ENCODE results near the gene ZNF438.

The ZNF438 gene

DNA sequence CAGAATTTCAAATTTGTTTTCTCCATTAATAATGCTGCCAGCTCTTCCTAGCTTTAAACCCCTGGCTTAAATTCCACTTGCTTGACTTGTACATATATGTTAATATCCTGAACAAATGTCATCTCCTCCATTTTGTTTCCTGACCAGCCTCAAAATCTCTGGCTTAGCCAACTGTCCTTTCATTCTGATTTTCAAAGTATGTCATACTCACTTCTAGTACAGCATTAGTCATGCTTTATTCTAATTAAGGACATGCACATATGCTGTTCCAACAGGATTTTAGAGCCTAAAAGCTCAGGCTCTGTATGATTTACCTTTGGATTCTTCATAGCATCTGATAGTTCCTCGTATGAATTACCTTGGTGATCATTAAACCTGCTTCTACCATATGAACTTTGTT, 158.3 kb downstream of the ZNF438 start:
- no peak for DNase-seq

DNA sequence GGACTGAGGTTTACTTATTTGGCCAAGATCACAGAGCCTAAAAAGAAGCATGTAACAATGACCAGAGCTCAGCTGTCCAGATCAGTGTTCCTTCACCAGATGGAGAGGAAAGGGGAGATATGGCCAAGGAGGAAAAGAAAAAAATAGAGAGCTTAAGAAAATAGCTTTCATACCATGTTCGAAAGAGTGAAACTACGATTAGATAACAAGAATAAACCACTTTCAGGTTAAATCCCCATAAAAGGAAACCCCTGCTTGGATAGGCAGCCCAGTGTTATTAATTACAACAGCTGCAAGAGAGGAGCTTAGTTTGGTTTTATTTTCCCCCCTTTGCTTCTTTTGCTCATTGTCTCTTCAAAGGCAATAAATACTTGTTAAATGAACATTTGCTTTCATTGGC, 160.8 kb downstream of the ZNF438 start:
- DNase-seq: no peak

DNA sequence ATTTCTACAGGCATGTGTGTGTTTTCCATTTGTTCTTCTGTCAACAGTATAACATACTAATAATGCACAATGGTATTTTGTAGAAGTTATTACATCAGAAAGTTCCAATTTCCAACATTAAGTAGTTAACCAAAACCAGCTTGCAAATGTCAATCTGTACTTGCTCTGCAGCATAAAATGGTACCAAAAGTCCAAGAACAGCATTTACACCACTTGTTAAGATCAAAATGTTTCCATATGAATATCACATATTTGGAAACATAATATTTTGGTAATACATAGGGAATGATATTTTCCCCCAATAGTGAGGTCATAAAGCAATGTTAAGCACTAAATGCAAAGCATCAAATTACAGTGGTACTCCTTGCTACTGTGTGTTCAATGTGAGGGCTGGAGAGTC, 162.1 kb downstream of the ZNF438 start:
- no peak for DNase-seq

DNA sequence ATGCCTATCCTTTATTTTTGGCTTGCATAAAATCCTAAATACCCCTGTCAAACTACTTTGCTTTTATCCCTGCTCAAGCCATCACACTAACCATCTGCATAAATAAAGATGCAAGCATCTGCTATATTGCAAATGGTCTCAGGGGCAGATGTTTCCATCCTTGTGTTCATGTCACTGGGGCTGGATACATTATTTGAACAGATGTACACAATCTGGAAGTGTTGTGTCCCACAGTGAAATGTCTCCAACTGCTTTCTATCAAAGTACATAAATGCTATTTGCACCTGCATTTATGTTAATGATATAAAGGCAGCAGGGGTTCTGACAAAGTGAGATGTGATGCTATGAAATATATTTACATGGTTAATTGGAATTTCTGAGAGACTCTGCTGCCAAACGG, 163.1 kb downstream of the ZNF438 start:
- no peak for DNase-seq

DNA sequence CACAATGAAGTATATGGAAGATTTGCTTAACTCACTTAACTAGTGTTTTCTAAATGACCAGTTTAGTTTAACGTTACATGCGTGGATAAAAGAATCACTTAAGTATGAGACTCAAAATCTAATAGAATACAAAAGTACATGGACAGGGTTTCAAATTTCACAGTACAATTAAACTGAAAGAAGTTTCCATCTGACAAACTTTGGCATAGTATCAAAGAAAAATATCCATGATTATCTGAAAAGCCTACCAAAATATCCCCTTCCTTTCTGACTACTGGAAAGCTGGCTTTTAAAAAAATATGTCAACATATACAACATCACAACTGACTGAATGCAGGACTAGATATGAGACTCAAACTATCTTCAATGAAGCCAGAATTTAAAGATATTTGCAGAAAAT, 164.8 kb downstream of the ZNF438 start:
- DNase-seq: no peak

DNA sequence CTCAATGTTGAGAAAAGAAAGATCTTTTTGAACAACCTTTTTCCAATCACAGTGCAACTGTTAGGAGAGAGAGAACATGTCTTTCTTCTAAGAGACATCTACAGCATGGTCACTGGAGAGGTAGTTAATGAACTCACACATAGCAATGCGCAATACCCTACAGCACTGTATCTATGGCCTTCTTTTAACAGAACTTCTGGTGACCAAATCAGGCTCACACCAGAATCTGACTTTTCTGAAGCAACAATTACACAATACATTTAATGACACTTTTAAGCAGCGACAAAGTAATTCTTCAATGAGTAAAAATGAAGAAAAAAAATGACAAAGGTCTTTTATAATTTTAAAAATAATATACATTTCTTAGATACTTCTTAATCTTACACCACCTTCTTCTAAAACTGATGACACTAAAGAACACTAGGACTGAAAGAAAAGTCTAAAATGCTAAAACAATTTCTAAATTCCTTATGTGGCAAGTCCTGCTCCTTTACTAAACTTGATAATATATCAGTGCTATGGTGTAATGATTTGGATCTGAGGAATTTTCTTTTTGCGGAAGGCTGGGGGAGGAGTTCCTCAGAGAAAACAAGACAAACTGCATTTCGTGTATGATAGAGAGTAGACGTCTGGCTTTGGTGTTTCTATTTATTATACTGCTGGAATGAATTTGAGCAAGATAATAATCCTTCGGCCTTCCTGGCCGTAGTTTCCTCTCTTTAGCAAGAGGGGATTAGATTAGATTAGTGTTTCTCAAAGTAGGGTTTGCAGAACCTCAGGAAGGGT, 166.3 kb downstream of the ZNF438 start:
- DNase-seq: no peak

DNA sequence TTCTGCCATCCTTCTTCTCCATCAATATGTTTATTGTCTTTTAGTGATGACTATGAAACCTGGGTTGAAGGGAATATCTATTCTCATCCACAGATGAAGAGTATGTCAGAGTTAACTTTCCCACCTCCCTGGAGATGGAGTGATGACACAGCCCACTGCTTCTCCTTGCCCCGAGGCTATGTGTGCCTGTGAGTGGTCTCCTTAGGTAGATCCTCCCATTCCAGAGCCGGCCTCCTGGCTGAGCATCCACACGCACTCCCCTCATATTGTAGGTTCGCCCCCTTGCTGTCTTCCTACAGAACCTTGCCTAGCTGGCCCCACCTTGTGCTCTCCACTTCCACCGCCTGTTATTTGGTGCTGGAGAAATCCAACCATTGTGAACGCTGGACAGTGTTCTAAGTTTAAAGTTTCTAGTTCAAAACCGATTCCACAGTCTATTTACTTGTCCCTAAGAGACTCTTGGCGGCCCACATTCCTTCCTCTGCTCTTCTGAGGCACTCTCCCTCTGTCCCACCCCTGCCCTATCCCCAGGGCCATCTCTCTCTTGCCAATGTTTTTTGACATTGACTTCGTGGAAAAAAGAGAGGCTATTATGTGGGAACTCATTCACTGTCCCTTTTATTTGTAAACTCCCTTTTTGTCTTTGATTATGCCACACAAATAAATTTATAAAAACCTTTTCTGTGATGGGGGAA, 168.0 kb downstream of the ZNF438 start:
- no peak for DNase-seq

DNA sequence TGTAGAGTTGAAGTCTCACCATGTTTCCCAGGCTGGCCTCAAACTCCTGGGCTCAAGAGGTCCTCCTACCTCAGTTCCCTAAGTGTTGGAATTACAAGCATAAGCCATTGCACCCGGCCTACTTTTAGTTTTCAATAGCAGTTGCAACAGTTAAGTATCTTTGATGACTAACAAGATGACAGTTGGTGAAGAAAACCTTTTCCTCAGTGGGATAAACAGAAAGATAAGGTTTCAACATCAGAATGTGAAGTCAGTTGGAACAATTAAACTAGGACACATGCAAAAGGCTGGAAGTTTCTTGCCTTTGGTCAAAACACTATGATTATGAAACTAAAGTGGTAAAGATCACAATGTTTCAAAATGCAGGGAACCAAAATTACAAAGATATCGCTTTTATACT, 169.2 kb downstream of the ZNF438 start:
- no peak for DNase-seq

DNA sequence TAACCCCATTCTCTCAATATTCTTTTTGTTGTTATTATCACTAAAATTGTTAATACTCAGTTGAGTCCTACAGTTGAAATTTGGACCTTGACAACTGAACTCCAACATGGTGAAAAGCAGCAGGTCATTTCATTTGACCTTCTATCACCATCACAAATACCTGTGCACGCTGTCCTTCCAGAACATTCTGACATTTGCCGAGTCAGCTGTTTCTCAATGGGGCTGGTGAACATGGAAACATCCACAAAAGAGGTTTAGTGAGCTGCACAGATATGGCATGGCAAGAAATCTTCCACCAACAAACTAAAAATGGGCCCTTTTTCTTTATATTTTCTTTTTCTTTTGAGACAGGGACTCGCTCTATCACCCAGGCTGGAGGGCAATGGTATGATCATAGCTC, 169.7 kb downstream of the ZNF438 start:
- DNase-seq: no peak

DNA sequence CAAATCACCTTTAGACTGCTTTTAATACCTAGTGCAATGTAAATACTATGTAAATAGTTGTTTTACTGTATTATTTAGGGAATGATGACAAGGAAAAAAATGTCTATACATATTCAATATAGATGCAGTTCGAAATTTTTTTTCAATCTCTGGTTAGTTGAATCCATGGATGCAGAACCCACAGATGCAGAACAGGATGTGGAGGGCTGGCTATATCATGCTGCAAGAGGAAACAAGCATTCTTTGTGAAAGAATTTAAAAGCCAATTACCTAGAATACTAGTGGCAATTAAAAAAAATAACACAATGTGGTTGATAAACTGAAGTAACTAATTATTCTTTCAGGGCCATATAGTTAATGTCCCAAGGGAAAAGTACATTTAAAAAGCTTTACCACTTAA, 170.4 kb downstream of the ZNF438 start:
- no peak for DNase-seq

DNA sequence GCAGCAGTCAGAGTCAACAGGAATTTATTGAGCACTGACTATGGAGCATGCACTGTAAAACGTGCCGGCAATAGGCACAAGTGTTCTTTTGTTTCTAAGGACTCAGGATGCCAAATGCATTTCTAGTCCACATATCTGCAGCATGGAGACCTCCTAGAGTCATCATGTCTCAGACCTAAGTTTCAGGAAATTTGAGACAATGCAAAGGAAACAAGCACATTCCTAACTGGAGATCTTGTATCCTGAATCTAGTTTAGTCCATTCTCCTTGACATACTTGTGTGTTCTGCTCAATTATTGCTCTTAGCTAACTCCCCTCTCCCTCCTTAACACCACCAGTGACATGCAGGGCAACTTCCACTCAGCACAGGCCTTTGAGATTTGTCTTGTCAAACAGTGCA, 173.2 kb downstream of the ZNF438 start:
- no peak for DNase-seq

DNA sequence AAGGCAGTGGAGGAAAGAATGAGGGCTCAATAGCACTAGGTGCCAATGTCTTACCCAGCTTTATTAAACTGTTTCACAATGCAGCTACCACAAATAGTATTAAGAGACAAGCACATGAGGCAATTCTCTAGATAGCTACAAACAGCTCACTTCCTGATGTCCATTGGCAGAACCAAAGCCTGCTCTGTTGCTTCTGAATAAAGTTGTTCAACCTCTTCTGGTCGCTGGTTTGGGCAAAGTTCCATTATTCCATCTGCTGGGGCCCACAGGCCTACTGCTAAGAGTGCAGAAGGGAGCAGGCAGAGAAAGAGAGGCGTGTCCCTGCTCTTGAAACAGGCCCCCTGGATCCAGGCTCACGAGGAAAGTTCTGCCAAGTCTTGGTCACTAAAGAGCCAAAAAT, 173.9 kb downstream of the ZNF438 start:
- no peak for DNase-seq

DNA sequence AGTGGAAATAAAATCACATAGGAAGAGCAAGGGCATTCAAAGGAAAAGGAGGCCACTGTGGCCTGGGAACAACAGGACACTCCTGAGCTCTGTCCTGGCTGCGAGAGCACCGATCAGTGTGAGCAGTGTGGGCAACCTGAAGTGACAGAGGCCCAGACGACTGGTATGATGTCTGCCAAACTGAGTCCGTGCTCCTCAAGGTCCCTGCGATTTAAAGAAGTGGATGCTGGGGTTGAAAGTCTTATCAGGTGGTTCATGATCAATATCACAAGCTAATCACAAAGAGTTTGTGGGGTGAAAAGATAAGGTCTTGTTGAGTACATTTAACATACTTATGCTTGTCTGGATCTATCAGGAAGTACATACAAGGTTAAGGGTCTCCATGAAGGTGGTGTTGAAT, 176.5 kb downstream of the ZNF438 start:
- DNase-seq: no peak

DNA sequence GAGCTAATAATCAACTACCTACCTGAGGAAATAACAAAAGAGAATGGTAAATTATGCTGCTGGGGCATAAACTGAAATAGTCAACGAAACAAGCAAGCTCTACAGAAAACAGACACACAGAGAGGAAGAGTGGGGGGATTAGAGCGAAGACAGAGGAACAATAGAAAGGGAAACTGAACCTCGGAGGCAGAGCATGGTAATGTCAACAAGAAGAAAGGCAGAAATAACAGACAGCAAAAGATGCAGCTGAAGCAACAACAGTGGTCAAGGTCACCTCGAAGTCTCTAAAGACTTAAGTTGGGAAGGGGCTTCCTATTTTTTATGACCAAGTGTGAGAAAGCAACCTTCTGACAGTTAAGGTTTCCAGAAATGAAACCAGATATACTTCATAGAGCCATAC, 177.0 kb downstream of the ZNF438 start:
- no peak for DNase-seq

DNA sequence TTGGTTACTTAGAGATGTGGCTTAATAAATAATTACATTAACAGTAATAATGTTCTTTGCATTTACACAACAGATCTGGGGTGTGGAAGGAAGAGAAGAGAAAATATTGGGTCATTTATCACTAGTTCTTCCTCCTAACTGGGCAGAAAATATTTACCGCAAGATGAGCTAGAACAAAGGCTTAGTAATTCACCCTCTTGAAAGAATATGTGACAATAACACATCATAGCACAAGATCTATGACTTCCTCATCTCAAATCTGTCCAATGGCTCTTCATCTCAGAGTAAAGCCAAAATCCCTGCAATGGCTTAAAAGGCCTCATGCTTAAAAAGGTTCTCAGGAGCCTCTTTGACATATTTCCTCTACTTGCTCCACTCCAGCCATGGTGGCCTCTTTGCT, 178.6 kb downstream of the ZNF438 start:
- no peak for DNase-seq

DNA sequence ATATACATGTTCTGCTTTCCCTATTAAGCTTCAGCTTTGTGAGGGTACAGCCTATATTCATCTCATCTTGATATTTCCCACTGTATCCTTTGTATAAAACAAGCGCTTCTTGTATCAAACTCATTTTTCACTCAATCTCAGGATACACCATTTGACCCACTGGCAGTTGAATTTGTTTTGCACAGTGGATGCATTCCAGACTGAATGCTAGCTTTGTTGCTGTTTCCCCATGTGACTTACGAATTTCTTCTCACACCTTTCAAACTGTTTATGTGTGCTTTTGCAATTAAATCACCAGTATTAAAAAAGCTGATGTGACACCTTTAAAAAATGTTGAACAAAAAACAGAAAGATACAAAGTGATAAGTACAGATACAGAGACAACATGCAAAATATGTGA, 180.9 kb downstream of the ZNF438 start:
- DNase-seq: no peak

DNA sequence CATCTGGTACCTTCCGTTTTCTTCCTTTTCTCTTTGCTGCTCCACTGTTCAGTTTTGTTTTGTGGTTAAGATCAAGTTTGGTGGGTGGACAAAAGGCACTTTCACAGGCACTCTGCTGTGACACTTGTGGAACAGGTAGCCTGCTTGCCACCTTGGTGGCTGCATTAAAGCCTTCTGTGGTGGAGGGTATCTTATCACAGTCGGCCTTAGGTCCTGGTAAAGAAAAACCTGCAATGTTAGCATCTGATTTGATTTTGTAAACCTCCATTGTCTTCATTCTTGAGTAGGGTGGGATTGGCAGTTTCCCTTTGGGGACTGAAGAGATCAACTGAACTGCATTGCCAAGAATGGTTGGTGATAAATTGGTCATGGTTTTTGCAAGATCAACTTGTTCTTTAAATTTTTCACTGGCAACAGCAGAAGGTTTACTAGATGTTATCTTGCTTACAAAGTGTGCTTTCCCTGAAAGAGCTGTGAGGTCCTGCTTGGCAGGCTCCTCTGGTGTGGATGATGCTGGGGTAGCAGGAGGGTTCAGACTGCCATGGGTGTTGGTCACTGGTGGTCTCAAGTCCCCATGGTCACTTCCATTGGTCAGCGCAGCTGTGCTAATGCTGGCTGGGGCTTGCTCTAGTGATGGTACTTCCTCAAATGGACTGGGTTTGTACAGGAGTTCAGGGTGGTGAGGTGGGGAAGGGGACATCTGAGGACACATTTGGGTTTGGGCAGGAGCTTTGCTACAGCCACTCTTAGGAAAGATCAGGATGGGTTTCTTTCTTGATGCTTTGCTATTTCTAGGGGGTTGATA, 182.2 kb downstream of the ZNF438 start:
- DNase-seq: no peak

DNA sequence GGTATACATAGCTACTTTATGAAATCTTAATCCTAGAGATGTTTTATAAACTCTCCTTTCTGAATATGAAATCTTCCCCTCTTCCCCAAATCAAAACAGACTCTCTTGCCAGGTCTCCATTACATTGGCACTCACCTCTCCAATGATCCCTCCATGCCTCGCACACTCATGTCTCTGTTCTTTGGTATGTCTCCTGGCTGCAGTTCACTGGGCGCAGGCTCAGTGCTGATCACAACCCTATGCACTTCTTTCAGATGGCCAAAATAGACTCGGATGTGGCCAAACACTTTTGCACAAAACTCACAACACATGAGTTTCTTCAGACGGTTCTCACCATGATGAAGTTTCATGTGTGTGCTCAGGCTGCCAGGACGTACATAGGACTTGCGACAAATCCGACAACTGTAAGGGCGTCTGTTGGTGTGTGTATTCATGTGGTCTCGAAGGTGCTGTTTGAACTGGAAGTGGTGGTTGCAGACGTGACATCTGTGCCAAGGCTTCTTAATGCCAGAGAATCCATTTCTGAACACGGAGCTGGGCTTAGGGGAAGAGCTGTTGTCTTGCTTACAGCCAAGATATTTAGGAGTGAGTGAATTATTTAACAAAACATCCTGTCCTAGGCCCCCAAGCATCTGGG, 183.2 kb downstream of the ZNF438 start:
- no peak for DNase-seq

DNA sequence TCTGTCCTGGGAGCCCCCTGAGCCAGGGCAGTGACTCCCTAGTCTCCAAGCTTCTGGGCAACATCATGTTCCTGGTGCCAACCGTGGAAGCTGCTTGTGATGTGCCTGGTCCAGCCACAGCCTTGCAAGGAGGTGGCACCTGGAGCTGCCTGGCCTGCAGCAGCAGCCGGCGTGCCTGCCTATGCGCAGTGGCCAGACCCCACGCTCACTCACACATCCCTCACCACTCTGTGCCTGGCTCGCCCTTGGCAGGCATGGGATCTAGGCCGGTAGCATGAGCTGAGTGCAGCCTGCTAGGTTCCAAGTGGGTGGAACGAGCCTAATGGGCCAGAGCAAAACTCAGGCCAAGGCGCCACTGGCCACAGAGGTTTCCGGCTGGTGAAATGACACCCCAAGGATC, 184.0 kb downstream of the ZNF438 start:
- no peak for DNase-seq

DNA sequence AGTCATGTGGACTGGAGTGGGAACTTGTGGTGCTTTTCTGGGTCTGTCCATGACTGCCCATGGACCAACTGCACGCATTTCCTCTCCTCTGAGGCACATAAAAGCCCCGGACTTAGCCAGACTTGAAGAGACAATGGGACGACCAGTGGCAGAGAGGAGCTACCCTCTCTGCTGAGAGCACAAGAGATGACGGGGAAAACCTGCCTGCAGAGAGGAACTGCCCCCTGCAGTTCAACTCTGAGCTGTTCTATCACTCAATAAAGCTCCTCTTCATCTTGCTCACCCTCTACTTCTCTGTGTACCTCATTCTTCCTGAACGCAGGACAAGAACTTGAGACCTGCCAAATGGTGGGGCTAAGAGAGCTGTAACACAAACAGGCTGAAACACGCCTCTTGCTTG, 184.5 kb downstream of the ZNF438 start:
- DNase-seq: no peak

DNA sequence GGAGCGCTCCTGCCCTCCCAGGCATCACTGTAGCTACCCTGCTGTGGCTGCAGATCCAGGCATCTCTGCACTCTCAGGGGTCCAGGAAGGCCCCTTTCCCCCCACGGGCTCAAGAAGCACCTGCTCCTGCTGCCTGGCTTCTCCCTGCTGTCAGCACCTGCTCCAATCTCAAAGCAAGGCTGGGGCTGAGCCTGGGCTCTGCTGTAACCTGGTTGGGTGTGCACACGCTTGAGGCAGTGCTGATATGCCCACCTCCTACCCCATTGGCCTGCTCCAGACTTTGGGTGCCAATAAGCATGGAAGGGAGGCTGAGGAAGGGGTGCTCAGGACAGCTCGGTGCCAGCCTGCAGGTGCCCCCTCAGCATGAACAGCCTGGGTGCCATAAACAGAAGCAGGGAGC, 185.0 kb downstream of the ZNF438 start:
- DNase-seq: no peak

DNA sequence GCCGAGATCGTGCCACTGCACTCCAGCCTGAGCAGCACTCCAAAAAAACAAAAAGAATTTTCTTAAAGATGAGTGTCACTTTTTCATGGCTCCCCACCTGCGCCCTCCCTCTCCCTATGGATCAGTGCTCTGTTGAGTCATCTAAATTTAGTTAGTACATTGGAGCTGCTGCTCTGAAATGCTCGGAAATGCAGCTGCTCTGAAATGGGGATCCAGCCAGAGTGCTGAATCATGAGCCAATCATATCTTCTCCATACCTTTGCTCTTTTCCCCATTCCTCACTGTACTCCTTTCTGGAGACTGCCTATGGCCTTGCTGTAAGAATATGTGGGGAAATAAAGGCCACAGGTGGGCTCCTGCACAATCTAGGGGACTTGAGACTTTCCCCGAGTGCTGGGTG, 188.8 kb downstream of the ZNF438 start:
- DNase-seq: no peak

DNA sequence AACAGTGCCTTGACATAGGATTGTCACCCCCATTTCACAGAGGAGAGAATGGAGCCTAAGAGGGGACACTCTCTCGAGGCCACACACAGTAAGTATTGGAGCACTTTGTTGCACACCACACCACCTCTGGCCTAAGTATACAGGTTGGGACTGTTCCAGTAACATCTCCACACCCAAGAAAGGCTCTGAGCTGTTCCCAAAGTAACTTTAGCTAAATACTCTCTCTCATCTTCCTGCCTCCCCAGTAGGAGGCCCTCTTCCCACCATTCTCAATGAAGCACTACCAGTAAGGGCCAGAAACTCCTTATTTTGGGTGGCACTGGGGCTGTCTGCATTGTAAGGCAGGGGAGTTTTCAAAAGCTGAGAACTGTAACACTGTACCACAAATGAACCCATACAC, 189.5 kb downstream of the ZNF438 start:
- DNase-seq: no peak

All from activated CD8-positive, alpha-beta memory T cell treated with anti-CD3 and anti-CD28 coated beads, Interleukin-2, amount 50 U/mL, for 4 hours (primary cell).